HG03095 (cell line): Measurements from ENCODE around the gene ROR2.

Experiments used
- ATAC-seq: cut with Tn5 transposase; IDR thresholded peaks from one replicate; pipeline ENCODE4 v1.9.1; 2021; ENCODE audit warnings: moderate library complexity; ENCODE audit not compliant: unreplicated experiment

The ROR2 gene

DNA sequence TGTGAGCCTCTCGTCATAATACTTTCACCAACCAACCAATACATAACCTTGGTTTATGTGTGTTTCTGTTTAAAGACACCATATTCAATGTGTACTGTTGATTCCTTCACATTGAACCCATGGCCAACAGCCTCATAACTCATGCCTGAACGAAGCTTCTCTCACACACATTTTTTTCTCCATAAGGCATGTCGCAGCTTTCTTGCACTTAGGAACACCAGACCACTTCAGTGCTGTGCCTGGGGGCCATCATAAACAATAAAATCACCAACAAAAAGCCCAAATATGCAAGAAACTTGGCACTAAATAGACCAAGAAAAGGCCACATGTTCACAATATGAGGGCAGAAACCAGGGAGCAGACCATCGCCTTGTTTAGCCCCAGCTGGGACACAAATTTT lies 192.2 kb downstream of the ROR2 start:
- no peak for ATAC-seq

DNA sequence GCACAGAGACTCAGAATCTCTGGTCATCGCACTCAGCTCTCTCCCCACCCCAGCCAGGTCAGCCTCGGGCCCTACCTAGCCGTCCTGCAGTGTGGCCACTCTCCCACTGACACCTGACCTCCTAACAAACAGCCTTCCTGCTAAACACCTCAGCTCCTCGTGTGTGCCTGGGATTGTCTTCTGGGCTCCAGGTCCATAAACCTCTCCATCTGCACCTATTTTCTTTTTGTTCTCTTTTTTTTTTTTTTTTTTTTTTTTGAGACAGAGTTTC lies 193.6 kb downstream of the ROR2 start:
- ATAC-seq = no peak

DNA sequence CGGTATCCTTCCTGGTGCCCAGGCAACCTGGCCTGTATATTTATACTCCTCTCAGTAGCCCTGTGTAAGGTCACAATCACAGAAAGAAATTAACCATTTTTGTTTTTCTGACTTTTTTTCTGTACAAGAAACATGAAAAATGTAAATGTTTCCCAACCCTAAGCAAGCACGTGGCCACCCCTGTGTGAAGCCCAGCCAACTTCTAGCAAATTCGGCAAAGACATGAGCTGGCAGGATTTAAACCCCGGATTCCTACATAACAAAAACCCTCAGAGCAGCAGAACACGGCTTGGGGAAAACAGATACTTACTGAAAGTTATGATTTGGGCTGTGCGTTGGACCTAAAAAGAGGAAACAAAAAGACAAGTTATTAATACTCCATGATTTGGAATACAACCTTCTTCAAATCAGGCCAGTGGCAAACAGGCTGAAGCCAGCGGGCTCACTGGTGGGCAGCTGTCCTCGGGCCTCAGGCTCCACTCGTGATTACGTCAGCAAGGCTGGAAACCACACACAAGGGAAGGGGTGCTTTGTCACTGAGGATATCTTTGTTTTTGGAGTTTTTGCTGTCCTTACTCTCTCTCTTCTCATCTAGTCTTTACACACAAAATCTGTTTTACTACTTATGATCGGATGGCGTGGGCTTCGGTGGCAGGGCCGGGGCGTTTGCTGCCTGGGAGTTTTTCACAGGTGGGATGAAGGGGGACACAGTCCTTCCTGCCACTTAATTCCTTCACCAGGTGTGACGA lies 194.1 kb downstream of the ROR2 start:
- no peak for ATAC-seq

DNA sequence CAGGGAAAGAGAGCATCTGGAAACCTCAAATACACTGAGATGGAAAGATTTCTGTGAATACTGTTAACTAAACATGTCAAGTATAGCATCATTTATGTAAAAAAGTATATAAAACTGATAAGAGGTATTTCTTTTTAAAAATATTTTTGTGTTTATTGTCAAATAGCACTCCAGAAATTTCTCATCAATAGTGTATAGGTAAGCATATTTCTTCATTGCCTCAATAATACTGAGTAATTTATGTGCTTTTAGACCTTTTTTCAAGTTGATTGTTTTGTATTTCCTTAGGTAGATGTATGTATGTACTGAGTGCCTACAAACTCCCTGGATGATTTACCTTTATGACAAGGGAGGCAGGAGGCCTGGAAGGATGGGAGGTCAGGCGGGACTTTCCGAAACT lies 196.3 kb downstream of the ROR2 start:
- no peak for ATAC-seq

DNA sequence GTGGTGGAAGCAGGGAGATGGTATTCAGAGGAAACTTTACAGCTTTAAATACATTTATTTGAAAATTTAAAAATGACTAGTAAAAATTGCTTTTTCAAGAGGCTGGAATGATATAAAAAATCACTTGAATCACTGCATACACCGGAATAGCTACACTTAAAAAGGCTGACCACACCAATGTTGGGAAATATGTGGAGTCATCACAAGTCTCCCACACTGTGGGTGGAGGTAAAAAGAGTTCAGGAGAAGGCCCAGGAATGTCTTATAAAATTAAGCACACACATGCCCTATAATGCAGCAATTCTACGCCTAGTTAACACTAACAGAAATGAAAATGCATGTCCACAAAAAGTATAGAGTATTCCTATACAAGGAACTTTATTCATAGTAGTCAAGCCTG lies 198.1 kb downstream of the ROR2 start:
- ATAC-seq = no peak

DNA sequence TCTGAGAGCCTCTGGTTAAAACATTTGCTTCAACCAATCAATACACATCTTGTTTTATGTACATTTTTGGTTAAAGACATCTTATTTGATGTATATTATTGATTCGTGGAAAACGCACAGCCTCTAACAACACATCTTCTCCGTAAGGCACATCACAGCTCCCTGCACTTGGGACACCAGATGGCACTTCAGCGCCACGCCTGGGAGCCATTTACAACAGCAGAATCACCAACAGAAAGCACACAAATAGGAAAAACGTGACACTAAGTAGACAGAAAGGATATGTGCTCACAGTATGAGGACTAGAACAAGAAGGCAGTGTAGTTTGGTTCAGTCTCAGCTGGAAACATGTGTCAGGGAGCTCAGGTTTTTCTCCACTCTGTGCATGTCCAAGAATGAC lies 199.7 kb downstream of the ROR2 start:
- ATAC-seq = no peak

DNA sequence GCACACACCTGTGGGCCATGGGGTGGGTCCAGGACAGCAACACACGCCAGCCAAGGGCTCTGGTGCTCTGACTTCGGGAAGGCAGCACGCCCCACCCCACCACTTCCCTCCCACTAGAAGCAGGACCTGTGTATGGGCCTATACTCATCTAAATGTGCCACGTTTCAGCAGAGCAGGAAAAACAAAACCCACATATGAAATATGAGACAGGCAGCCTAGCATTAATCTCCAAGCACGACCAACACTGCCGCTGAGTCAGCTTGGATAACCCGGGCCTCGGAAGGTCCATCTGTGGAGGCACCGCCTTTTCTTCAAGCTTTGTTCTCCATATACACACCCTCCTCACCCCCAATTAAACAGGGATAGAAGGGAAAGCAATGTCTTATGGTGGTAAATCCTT lies 203.1 kb downstream of the ROR2 start:
- ATAC-seq = no peak

DNA sequence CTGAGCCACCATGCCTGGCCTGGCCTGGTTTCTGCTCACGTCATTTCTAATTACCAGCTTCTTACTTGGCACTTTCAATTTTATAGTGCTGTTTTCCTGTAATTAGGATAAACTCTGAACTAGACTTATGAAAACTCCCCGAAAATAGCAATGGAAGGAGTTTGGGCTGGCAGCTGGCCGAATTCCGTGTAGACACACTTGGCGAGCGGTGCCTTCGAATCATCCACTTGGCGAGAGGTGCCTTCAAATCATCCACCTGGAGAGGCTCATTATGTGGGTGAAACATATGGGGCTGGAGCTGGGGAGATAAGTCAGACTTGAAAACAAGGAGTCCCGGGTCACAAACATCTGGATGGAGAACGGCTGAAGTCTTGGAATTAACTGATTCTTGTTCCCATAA lies 203.7 kb downstream of the ROR2 start:
- ATAC-seq = no peak

DNA sequence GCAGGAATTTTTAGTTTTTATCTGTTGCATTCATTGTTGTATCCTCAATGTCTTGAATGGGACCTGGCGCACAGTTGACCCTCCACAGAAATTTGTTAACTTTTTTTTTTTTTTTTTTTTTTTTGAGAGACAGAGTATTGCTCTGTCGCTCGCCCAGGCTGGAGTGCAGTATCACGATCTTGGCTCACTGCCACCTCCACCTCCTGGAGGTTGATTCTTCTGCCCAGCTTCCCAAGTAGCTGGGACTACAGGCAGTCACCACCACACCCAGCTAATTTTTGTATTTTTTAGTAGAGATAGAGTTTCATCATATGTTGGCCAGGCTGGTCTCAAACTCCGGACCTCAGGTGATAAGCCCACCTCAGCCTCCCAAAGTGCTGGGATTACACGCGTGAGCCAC lies 205.9 kb downstream of the ROR2 start:
- ATAC-seq = no peak

DNA sequence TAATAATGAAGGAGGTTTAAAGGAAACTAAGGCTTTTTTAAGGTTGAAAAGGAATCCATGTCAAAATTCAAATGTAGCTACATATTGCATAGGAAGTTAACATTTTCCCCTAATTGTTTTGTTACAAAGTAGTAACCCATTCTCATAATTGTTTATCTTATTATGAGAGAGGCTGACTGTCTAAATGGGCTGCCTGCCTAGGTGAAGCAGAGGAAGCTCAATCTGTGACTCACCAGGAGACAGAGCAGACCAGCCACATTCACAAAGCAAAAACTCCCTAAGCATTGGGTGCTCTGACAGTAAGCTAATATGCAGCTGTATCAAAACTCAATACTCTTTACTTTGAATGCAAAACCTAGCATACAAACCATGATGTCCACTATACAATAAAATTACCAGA lies 208.5 kb downstream of the ROR2 start:
- ATAC-seq = no peak

DNA sequence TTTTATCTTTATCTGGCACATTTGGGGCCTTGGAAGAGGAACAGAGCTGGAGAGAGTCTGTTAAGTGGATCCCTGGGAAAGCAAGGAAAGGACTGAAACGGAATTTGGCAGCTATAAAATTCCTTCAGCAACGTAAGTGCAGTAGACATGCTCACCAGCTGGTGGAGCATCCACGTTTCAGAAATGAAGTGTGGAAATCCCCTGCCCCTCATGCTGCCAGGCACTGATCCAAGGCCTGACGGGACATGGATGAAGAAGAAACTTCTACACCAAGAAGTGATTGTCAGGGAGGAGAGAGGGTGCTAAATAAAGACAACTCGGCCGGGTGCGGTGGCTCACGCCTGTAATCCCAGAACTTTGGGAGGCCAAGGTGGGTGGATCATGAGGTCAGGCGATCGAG lies 209.3 kb downstream of the ROR2 start:
- ATAC-seq = no peak

DNA sequence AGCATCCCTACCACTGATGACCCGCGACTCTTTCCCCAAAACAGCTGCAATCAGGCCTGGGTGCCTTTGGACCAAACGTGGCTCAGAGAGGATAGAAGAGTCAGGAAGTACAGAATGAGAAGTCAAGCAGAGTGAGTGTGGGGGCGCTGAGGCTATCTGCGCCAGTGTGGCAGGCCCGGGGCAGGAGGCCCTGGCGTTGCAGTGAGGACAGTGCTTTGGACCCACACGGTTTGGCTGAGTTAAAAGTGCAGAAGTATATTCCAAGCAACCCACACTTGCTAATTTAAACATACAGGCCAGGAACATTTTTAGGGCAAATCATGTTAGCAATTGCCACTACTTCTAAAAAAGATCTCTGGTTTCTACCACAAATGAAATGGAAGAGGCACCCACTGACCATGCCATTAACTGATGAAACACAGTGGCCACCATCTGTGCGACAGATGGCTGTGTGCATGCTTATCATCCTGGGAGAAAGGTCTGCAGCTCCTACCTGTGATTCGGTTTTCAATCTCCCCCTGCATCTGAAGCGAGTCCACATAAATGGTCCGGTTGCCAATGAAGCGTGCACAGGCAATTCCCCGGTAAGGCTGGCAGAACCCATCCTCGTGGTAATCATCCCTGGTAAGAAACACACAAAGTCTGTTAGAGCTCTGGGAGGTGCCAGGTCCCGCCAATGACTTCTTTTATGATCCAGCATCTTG lies 213.0 kb downstream of the ROR2 start:
- no peak for ATAC-seq

DNA sequence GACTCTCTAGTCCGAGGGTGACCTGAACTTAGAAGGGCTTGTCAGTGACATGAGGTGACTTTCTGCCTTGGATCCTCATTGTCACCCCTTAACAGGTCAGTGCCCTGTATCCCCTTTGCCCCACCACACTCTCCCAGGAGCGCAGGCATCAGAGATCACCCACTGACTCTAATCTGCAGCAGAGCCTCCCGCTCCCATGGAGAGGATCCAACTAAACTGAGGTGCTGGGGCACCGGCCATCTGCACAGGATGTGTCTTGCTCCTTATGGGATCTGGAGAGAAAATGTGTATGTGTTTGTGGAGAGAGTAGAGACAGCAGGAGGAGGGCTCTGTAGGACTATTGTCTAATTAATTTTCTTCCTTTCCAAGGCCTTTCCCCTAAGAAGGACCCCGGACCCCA lies 213.7 kb downstream of the ROR2 start:
- ATAC-seq = no peak

DNA sequence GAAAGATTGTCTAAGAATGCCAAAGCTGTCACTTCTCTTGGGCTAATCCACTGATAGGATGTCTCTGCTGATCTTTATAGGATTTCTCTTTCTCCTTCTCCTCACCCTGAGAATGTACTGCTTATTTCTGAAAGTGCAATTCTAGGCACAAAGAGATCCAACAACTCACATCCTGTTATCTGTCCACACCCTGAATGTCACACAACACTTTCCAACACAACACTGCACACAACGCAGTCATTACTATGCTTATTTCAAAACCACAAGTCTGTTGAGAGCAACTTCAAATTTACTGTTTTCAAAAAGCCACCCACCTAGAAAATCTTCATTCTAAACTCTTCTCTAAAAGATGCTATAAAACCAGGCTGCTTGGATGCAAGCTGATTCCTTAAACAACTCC lies 215.0 kb downstream of the ROR2 start:
- no peak for ATAC-seq

DNA sequence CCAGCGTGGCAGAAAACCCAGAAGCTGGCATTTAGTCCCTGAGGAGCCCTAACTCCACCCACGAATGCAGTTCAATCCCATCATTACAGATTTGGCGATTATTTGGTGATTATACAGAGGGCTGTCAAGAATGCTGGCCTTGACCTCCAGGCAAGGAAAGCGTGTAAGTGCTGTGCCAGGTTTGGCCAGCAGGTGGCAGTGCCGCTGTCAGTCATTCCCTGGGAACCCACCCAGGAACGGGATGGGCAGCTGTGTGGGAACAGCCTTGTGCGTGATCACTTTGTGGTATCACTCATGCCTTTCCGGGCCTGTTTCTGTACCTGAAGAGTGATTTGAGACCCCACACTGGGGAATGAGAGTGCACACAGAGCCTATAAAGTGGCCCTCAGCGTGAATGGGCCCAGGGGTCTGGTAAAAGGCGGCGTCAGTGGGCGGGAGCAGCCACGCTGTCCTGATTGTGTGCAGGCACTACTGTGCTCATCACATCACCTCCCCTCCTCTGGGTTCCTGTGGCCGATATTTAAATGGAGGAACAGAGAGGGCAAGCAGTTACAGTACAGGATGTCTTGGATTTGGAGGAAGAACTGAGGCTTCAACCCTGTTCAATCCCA lies 215.6 kb downstream of the ROR2 start:
- ATAC-seq = no peak

DNA sequence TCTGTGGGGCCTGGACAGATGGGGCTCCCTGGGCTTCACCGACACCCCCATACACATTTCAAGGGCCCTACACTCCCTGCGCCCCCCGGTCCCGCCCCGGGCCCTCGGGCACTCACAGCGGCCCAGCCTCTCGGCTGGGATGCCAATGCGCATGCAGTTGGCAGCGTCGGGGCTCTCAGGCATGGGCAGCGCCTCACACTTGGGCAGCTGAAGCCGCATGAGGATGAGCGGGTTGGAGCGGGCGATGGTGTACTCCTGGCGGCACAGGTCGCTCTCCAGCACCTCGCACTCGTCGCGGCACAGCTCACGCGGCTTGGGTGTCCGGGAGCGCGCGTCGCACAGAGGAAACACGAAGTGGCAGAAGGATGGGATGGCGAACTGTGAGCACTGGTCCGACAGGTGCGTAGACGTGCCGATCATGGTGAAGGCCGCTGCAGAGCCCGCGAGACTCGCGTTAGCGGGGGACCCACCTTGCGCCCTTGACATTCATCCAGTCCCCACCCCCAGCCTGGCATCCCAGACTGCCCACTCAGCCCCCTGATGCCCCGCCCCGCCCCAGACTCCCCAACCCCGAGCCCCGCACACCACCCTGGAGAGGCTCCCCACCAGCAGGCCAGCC lies 216.9 kb downstream of the ROR2 start:
- no peak for ATAC-seq

DNA sequence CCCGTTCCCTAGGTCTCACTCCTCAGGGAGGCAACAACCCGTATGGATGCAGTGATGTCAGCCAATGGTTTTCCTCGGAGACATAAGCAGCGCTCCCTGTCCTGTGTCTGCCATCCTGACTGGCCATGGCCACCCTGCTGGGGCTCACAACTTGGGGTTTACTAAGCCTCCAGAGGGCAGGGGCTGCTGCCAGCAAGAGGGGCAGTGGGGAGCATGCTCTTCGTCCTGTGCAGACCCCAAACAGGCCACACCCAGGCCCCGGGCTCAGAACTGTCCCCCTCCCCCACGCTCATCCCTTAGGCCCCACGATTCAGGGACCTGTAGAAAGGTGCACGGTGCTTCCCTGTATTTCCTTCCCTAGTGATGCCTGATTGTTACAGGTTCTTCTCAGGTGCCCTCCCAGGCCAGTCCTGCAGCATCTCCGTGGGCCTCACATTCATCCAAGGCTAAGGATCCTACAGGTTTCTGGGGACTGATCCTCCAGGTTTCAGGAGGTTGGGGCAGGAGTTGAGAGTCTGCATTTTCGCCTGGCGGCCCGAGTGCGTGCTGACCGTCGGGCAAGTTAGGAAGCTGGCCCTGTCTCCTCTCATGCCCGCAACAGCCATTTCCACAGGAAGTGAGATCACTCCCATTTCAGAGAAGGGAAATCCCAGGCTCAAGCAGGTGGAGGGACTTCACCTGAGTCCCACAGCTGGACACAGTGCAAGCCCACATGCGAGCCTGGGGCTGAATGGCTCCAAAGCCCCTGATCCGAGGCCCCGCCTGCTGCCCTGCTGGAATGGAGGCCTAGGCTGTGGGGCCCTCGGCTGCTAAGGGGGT lies 217.6 kb downstream of the ROR2 start:
- no peak for ATAC-seq

DNA sequence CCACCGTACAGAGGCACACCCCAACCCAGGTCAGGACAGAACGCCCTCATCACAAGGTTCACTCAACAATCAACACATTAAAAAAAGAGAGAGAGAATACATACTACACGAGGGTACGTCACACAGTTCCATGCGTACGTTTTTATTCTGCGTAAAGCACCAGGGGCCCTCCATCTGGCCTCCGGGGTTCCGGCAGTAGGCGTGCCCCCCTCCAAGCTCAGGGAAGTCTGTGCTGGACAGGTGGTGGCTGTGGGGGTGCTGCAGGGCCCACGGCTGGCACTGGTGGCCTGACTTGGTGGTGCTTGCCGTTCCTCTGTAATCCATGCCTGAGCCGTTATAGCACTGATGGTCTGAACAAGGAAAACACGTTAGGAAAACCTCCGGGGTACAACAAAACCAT lies 219.2 kb downstream of the ROR2 start:
- ATAC-seq = no peak

DNA sequence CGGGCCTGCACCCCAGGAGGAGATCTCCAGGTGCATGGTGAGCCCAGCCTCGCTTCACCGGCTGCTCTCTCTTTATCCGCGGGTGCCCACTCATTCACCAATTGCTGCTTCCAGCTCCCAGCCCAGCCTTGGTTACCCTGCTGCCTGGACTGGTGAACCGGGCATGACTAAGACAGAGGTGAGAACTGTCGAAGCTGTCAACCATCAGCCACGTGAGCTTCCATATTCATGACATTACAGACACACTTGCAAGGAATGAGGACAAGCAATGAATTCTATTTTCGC lies 220.5 kb downstream of the ROR2 start:
- no peak for ATAC-seq

DNA sequence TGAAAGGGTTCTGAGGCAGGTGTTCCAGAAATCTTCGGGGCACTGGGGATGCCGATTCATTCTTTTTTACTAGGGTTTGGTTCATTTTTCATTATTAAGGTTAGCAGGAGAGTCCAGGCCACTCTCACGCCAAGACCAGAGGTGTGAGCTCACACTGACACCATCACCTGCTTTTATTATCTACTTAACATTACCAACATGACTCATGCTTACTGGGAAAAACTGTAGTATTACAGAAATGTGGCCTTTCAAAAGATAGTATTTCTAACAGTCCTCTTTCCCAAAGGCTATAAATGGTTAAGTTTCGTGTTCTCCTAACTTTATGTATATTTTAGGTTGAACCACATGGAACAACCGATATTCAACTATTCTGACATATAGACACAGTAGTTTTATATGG lies 222.1 kb downstream of the ROR2 start:
- no peak for ATAC-seq

DNA sequence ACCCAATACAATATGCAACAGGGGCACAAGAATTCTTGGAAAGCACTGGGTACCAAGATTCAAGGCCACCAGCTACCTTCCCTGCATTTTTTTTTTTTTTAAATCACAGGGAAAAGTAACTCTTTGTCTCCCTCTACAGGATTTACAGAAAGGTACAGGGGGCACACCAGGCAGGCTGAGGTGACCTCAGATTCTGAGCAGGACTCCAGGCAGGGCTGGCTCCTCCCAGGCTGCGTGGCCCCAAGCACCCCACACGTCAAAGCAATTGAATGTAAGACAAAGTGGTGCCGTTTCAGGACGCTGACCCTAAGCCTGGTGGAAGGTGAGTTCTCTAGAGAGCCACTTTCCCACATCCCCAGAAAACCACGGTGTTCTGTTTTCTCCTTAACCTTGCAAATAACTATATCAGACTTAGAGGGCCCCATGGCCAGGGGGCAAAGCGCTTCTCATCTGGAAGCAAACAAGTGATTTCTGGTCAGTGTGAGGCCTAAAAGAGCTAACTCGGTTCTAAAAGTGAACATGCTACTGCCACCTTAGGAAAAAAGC lies 222.6 kb downstream of the ROR2 start:
- ATAC-seq = peak; percentile 68
